Stimulated activated effector memory CD8-positive, alpha-beta T cell treated with anti-CD3 and anti-CD28 coated beads, Interleukin-12 subunit alpha, Interleukin-12 subunit beta, amount 100 ng/mL, for 72 hours (primary cell): ENCODE measurements around the gene PLAC1.

Source experiments
- ATAC-seq: fragments of 150-1000 bp; cut with Tn5 transposase; 2 replicates; pipeline ENCODE4 v1.10.0; 2021
- DNase-seq, 2 donors: peaks; one replicate each; pipeline ENCODE4 v3.0.0; 2021 to 2022; ENCODE audit warnings: low spot score in 2 of 2
- H3K27ac Mint-ChIP-seq: one replicate; pipeline ENCODE4 v1.8.0; 2022; ENCODE audit warnings: mild to moderate bottlenecking, mixed read lengths
- H3K36me3 Mint-ChIP-seq: one replicate; pipeline ENCODE4 v1.8.0; 2022; ENCODE audit warnings: mild to moderate bottlenecking, mixed read lengths
- H3K4me1 Mint-ChIP-seq: one replicate; pipeline ENCODE4 v1.8.0; 2022; ENCODE audit warnings: mixed read lengths
- H3K4me3 Mint-ChIP-seq: one replicate; pipeline ENCODE4 v1.8.0; 2022; ENCODE audit warnings: mild to moderate bottlenecking, mixed read lengths
- H3K9me3 Mint-ChIP-seq: one replicate; pipeline ENCODE4 v1.8.0; 2022; ENCODE audit warnings: mixed read lengths

PLAC1 gene

GRCh38 chrX:134533352-134533751 is 124.9 kb downstream of the PLAC1 start:
- ATAC-seq = no peak
- Mint-ChIP-seq H3K4me3 (no peak overlapping the region), H3K9me3 (no peaks in the 10 kb centered on the region), H3K27ac (no peak overlapping the region), H3K4me1 (no peaks in the 10 kb centered on the region), H3K36me3 (no peaks in the 10 kb centered on the region)
- no peak for DNase-seq

GRCh38 chrX:134530845-134531244 is 127.4 kb downstream of the PLAC1 start:
- ATAC-seq (no peak), DNase-seq (no peak)
- Mint-ChIP-seq H3K4me1 (no peaks in the 10 kb centered on the region), H3K9me3 (no peaks in the 10 kb centered on the region), H3K27ac (no peak overlapping the region), H3K4me3 (no peak overlapping the region), H3K36me3 (peaks cover 5% of the 10 kb centered on the region)

- no peak for DNase-seq
- no peak overlapping the region for H3K4me3 Mint-ChIP-seq
- H3K9me3 Mint-ChIP-seq = no peaks in the 10 kb centered on the region
- ATAC-seq = no peak
- no peak overlapping the region for H3K27ac Mint-ChIP-seq
- no peaks in the 10 kb centered on the region for H3K4me1 Mint-ChIP-seq
- peaks cover 5% of the 10 kb centered on the region for H3K36me3 Mint-ChIP-seq
Observed at GRCh38 chrX:134529481-134529880, 128.8 kb downstream of the PLAC1 start.

- H3K4me1 Mint-ChIP-seq = no peaks in the 10 kb centered on the region
- no peak for ATAC-seq
- DNase-seq = no peak
- H3K4me3 Mint-ChIP-seq = no peak overlapping the region
- no peak overlapping the region for H3K27ac Mint-ChIP-seq
- H3K9me3 Mint-ChIP-seq = no peaks in the 10 kb centered on the region
- peaks cover 5% of the 10 kb centered on the region for H3K36me3 Mint-ChIP-seq
Observed at GRCh38 chrX:134528960-134529359, 129.3 kb downstream of the PLAC1 start.

- Mint-ChIP-seq H3K4me1 (no peaks in the 10 kb centered on the region), H3K27ac (no peak overlapping the region), H3K4me3 (no peak overlapping the region), H3K9me3 (no peaks in the 10 kb centered on the region), H3K36me3 (peaks cover 5% of the 10 kb centered on the region)
- no peak for ATAC-seq
- DNase-seq = no peak
Observed at GRCh38 chrX:134526399-134526798, 131.9 kb downstream of the PLAC1 start.

- H3K36me3 Mint-ChIP-seq = peaks cover 10% of the 10 kb centered on the region
- DNase-seq (no peak), ATAC-seq (no peak)
- no peak overlapping the region for H3K27ac Mint-ChIP-seq
- no peaks in the 10 kb centered on the region for H3K4me1 Mint-ChIP-seq
- H3K4me3 Mint-ChIP-seq = no peak overlapping the region
- H3K9me3 Mint-ChIP-seq = no peaks in the 10 kb centered on the region
Observed at GRCh38 chrX:134525086-134525792, 133.0 kb downstream of the PLAC1 start.

GRCh38 chrX:134524181-134524580 is 134.1 kb downstream of the PLAC1 start:
- peaks cover 12% of the 10 kb centered on the region for H3K36me3 Mint-ChIP-seq
- H3K27ac Mint-ChIP-seq = no peak overlapping the region
- no peak for DNase-seq
- H3K4me1 Mint-ChIP-seq = no peaks in the 10 kb centered on the region
- H3K9me3 Mint-ChIP-seq = no peaks in the 10 kb centered on the region
- H3K4me3 Mint-ChIP-seq = no peak overlapping the region
- no peak for ATAC-seq

- Mint-ChIP-seq H3K4me1 (no peaks in the 10 kb centered on the region), H3K36me3 (peaks cover 7% of the 10 kb centered on the region), H3K9me3 (no peaks in the 10 kb centered on the region), H3K27ac (no peak overlapping the region), H3K4me3 (no peak overlapping the region)
- DNase-seq (no peak), ATAC-seq (peak; percentile 26)
Observed at GRCh38 chrX:134520860-134521390, 137.3 kb downstream of the PLAC1 start.
